Raji (cell line): Measurements from ENCODE around the gene ITPKB.

Experiments
- POLR2A ChIP-seq: IDR thresholded peaks from 2 replicates; pipeline ENCODE4 v1.6.1; 2011; ENCODE audit warnings: low read depth, low read length, control low read depth; ENCODE audit not compliant: insufficient read depth

ITPKB gene

GRCh38 chr1:226736001-226736907 is 2.8 kb downstream of the ITPKB start:
- no peak for TF ChIP-seq POLR2A

DNA sequence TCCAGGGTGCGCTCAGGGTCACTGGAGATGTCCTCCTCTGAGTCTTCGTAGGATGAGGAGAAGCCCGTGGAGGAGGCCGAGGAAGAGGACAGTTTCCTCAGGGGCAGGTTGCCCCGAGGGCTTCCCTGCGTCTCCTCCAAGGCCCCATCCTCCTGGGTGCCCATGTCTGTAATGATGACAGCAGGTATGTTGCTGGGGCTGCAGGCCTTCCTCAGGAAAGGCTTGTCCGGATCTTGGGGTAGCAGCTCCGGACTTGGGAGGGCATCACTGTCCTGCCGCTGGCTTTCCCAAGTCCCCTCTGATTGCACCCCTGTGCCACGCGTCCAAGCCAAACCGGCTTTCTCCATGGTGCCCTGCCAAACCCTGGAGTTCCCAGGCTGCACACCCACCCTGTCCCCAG is 3.5 kb downstream of the ITPKB start:
- no peak for TF ChIP-seq POLR2A

- TF ChIP-seq POLR2A, result no peak
These were observed 4.4 kb downstream of the ITPKB start for GRCh38 chr1:226734611-226735153.

GRCh38 chr1:226733876-226734275 is 5.2 kb downstream of the ITPKB start:
- peak; percentile 46; the same call in 1 of the 2 replicates for TF ChIP-seq POLR2A

DNA sequence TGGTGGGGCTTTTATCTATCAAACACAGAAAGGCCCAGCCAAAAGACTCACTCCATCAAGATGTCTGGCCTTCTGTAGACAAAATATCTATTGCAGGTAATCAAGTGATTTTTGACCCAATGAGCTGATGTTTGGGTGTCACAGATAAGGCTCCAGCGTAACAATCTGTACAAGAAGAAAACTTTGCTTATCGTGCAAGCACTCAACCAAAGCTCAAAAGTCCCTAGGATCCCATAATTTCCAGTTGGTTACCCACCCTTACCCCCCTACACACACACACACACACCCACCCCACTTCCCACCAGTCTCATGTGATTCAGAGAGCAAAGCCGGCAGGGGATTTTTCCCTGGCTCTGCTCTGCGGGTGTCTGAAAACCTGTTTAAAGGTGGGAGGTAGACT is 5.8 kb downstream of the ITPKB start:
- no peak for TF ChIP-seq POLR2A

GRCh38 chr1:226732856-226733291 is 6.2 kb downstream of the ITPKB start:
- no peak for TF ChIP-seq POLR2A

- no peak for TF ChIP-seq POLR2A
These were observed 7.7 kb downstream of the ITPKB start for GRCh38 chr1:226731257-226731893.

GRCh38 chr1:226730836-226731235 is 8.2 kb downstream of the ITPKB start:
- TF ChIP-seq POLR2A, result no peak

GRCh38 chr1:226730071-226730470 is 9.0 kb downstream of the ITPKB start:
- no peak for TF ChIP-seq POLR2A

DNA sequence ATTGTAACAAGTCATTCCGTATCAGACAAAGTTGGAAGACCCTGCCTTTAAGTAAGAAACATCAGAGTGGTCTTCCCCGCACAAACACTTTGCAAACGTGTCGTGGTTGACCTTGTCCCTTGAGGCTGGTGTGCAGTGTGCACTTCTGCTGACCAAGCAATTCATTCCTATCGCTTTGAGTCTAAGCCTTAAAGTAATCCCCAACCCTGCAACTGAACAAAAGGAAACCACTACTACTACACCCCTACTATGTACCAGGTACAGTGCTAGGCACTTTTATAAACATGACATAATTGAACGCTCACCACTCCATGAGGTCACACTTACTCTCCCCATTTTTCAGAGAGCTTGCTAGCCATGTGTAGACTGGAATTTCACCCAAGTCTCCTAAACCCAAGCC is 10.6 kb downstream of the ITPKB start:
- no peak for TF ChIP-seq POLR2A

- no peak for TF ChIP-seq POLR2A
These were observed 13.2 kb downstream of the ITPKB start for GRCh38 chr1:226725897-226726267.

- TF ChIP-seq POLR2A, result no peak
These were observed 15.2 kb downstream of the ITPKB start for GRCh38 chr1:226723657-226724532.

- TF ChIP-seq POLR2A, result no peak
These were observed 16.0 kb downstream of the ITPKB start for GRCh38 chr1:226722901-226723656.

GRCh38 chr1:226722240-226722900 is 16.7 kb downstream of the ITPKB start:
- TF ChIP-seq POLR2A, result no peak
